Amygdala (tissue), 56 donors: ENCODE data around the gene NR2C2AP.
"Not testable (repeated sequence)": the region's sequence is repeated elsewhere in the genome, so short reads cannot be mapped to it uniquely, and the experiment has no call there.

ENCODE experiments used
- DNase-seq, 56 donors: peaks; one replicate each; lab custom pipeline; 2025; lab: John Stamatoyannopoulos, UW

The NR2C2AP gene, protein sequence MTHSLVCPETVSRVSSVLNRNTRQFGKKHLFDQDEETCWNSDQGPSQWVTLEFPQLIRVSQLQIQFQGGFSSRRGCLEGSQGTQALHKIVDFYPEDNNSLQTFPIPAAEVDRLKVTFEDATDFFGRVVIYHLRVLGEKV

DNA sequence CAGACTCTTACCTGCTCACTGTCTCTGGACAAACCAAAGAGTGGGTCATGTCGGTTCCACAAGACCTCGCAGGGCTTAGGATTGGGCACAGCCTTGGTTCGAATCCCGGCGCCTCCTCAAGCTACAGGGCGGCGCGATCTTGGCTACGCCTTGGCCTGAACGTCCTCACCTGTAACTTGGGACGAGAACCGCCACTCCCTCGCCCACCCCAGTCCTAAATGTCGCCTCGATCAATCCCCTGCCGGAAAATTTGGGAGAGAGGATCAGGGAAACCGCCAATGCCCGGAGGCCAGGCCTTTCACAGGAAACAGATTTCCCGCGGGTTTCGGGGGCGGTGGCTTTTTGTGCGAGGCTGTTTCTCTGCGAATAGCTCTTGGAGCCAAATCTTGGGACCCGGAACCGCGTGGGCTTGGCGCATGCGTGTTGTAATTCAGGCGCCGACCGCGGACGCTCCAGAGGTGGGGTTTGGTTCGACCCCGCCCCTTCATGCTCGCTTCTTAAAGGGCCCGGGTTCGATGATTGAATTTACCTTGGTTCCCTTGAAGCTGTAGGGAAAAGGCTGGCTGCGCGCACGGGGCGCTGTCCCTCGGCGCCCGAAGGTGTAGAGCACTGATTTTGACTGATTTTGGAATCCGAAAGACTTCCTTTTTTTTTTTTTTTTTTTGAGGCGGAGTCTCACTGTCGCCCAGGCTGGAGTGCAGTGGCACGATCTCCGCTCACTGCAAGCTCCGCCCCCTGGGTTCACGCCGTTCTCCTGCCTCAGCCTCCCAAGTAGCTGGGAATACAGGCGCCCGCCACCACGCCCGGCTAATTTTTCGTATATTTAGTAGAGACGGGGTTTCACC lies at the start of gene NR2C2AP:
NR2C2AP (minus strand) TSS at position 403 of the 845 bp plus-strand sequence; CDS start at position 49, 354 bp downstream.
- peak in 55 of 56 donors; percentile 21 to 93 (median 80) for DNase-seq

DNA sequence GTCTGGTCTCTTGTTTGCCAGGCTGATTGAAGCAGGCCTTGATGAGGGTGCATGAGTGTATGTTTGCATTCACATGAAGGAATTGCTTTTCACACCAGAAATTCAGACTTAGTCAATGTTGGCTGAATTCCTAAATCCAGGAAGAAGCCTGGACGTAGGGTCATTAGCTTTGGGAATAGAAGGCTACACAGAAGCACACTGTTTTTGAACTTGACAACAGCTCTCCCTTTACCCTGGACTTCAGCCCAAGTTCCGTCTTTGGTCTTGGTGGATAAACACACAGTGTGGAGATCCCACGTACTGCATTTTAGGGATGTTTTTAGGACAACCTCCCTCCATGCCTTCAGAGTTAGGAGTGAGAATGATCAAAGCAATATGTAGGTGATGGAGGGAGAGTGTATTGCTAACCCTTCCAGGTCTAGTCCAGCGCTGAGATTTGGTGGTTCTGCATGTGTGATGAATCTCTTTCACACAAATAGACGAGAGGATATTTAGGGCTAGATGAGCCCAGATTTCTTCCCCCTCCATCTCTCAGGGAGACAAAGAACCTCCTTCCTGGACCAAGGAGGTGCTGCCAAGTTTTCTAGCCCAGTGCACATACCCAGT lies 47.1 kb upstream of the NR2C2AP start:
- no peak for DNase-seq

GRCh38 chr19:19240476-19240875 lies 37.3 kb upstream of the NR2C2AP start:
- no peak for DNase-seq

GRCh38 chr19:19239675-19240074 lies 36.5 kb upstream of the NR2C2AP start:
- no peak for DNase-seq

DNA sequence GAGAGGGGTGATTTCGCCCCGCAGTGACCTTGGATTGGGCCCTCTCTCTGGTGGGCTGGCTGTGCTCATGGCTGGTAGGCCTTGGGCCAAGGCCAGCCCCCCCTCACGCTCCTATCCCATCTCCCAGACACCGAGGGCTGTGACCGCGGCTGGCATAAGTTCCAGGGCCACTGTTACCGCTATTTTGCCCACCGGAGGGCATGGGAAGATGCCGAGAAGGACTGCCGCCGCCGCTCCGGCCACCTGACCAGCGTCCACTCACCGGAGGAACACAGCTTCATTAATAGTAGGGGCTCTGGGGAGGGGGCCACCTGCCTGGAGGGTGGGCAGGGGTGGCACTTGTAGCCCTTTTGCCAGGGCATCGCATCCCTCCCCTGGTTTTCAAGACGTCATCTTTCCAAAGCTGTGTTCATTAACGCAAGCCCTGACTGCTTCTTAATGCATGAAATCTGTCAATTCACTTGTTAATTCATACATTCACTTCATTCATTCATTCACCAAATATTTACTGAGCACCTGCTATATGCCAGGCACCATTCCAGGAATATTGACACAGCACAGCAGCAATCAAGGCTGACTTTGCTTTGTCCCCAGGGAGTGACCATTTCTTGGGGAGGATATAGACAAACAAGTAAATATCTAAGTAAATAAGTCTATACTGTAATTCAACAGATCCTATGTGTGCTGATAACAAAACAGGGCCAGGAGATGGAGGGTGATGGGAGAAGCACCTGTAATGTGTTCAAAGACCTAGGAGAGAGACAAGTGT lies 35.1 kb upstream of the NR2C2AP start:
- no peak for DNase-seq

GRCh38 chr19:19236173-19236572 lies 33.0 kb upstream of the NR2C2AP start:
- no peak for DNase-seq

DNA sequence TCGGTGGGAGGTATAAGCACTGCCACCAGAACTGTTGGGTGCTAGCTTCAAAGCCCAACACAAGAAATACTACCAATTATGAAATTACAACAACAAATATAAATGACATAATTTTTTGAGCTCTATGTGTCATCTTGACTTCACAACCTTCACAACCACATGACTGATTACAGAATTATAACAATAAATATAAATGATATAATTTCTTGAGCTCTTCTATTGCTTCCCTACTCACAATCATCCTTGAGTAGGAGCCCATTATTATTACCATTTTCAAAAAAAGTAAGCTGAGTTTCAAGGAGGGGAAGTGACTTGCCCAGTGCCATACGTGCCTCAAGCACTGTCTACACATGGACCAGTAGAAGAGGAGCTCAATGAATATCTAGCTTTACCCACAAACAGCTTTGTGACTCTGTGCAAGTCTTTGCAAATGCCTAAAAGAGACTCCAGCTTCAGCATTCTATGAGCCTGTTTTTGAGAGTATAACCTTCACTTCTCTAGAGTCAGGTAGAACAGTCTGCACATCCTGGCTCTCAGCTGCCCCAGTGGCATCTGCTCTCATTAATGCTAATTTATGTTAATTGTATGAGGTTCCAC lies 31.1 kb upstream of the NR2C2AP start:
- no peak for DNase-seq

GRCh38 chr19:19232261-19232721 lies 29.1 kb upstream of the NR2C2AP start:
- peak in 20 of 56 donors; percentile 6 to 69 (median 50) for DNase-seq

DNA sequence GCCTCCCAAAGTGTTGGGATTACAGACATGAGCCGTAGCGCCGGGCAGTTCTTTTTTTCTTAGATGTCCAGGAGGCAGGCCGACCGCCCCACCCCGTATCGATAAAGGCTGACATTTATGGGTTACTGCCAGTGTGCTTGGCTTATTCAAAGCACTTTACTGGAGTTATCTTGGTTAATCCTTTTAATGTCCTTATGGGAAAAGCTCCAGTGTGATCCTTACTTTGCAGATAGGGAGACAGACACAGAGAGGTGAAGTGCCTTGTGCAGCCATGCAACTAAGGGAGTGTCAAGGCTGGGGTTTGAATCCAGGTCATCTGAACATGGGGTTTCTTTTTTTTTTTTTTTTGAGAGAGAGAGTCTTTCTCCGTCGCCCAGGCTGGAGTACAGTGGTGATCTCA lies 27.8 kb upstream of the NR2C2AP start:
- no peak for DNase-seq

DNA sequence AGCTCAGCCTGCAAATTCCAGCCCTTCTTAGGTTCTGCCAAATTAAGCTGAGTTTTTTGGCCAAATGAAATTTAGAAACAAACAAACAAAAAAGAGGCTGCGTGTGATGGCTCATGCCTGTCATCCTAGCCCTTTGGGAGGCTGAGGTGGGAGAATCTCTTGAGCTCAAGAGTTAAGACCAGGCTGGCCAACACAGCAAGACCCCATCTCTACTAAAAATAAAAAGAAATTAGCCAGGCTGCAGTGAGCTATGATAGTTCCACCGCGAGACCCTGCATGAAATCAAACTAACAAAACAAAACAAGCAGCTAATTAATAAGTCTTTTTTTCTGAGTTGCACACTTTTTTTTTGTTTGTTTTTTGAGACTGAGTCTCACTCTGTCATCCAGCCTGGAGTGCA lies 26.5 kb upstream of the NR2C2AP start:
- DNase-seq: no peak

DNA sequence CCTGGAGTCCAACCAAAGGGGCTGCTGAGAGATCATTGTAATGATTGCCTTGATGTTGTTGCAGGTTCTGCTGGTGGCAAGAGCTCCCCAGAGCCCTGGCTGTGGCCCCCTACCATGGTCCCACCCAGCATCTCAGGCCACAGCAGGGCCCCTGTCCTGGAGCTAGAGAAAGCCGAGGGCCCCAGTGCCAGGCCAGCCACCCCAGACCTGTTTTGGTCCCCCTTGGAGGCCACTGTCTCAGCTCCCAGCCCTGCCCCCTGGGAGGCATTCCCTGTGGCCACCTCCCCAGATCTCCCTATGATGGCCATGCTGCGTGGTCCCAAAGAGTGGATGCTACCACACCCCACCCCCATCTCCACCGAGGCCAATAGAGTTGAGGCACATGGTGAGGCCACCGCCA lies 24.0 kb upstream of the NR2C2AP start:
- DNase-seq: no peak

DNA sequence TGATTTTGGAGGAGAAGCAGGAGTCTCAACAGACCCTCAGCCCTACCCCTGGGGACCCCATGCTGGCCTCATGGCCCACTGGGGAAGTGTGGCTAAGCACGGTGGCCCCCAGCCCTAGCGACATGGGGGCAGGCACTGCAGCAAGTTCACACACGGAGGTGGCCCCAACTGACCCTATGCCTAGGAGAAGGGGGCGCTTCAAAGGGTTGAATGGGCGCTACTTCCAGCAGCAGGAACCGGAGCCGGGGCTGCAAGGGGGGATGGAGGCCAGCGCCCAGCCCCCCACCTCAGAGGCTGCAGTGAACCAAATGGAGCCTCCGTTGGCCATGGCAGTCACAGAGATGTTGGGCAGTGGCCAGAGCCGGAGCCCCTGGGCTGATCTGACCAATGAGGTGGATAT lies 23.4 kb upstream of the NR2C2AP start:
- DNase-seq: no peak

DNA sequence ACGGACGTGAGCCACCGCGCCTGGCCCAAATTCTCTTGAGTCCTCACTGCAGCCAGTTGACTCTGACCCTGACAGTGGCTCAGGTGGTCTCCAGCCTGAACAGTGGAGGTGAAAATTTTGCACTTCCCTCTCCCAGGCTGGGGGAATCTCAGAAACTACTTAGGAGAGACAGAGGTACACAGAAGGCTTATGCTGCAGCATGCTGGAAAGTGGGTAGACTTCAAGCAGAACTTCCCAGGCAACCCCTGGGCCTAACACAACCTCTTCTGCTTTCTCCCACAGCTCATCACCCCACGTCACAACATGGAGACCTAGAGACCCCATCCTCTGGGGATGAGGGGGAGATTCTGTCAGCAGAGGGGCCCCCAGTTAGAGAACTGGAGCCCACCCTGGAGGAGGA lies 23.0 kb upstream of the NR2C2AP start:
- no peak for DNase-seq

DNA sequence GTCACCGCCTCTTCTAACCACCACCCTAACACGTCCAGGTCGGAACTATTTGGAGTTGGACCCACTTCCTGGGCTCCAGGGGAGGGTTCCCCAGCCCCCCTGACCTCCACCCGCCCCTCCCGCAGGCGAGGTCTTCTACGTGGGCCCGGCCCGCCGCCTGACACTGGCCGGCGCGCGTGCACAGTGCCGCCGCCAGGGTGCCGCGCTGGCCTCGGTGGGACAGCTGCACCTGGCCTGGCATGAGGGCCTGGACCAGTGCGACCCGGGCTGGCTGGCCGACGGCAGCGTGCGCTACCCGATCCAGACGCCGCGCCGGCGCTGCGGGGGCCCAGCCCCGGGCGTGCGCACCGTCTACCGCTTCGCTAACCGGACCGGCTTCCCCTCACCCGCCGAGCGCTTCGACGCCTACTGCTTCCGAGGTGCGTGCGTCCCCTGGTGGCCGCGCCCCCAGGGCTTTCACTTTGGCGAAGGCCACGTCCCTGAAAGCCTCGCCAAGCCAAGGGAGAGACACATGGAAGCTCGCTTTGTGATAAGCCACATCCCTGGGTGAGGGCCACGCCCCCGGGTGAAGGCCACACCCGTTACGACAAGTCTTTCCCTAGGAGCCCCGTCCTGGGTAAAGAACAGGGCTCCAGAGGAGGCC lies 21.8 kb upstream of the NR2C2AP start:
- peak in 1 of 56 donors; percentile 16 for DNase-seq

GRCh38 chr19:19224150-19224851 lies 21.1 kb upstream of the NR2C2AP start:
- no peak for DNase-seq

- DNase-seq: no peak
Measured at GRCh38 chr19:19223636-19224035, 20.4 kb upstream of the NR2C2AP start.

GRCh38 chr19:19223060-19223459 lies 19.8 kb upstream of the NR2C2AP start:
- no peak for DNase-seq

DNA sequence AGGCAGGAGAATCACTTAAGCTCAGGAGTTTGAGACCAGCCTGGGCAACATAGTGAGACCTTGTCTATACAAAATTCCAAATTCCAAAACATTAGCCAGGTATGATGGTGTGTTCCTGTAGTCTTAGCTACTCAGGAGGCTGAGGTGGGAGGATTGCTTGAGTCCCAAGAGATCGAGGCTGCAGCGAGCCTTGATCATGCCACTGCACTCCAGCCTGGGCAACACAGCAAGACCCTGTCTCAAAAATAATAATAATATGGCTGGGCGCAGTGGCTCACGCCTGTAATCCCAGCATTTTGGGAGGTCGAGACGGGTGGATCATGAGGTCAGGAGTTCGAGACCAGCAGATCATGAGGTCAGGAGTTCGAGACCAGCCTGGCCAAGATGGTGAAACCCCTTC lies 17.8 kb upstream of the NR2C2AP start:
- not testable (repeated sequence) for DNase-seq

DNA sequence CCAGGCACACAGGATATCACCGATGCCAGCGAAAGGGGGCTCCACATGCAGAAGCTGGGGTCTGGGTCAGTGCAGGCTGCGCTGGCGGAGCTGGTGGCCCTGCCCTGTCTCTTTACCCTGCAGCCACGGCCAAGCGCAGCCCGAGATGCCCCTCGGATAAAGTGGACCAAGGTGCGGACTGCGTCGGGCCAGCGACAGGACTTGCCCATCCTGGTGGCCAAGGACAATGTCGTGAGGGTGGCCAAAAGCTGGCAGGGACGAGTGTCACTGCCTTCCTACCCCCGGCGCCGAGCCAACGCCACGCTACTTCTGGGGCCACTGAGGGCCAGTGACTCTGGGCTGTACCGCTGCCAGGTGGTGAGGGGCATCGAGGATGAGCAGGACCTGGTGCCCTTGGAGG lies 15.7 kb upstream of the NR2C2AP start:
- DNase-seq: no peak
